GM19238 (cell line): Measurements from ENCODE around the gene IGLON5.

ENCODE experiments used
- DNase-seq: peaks from one replicate; pipeline ENCODE4 v3.0.0; 2011; ENCODE audit warnings: low spot score; ENCODE audit not compliant: insufficient read length

Gene IGLON5

GRCh38 chr19:51338563-51339312 lies 27.3 kb downstream of the IGLON5 start:
- DNase-seq, result peak; percentile 97

- no peak for DNase-seq
These were observed 27.9 kb downstream of the IGLON5 start for GRCh38 chr19:51339313-51339686.

- peak; percentile 95 for DNase-seq
These were observed 28.5 kb downstream of the IGLON5 start for GRCh38 chr19:51339687-51340656.

- no peak for DNase-seq
These were observed 29.6 kb downstream of the IGLON5 start for GRCh38 chr19:51341066-51341465.

GRCh38 chr19:51341976-51342580 lies 30.6 kb downstream of the IGLON5 start, which contains the start of gene VSIG10L:
Gene VSIG10L (minus strand): TSS chr19:51342139. CDS start chr19:51342124, 15 bp downstream.
- DNase-seq, result no peak

GRCh38 chr19:51342631-51343569 lies 31.5 kb downstream of the IGLON5 start:
- DNase-seq, result no peak

- DNase-seq, result no peak
These were observed 33.7 kb downstream of the IGLON5 start for GRCh38 chr19:51345076-51345620.

- no peak for DNase-seq
These were observed 35.3 kb downstream of the IGLON5 start for GRCh38 chr19:51346742-51347141.

GRCh38 chr19:51347209-51347928 lies 35.9 kb downstream of the IGLON5 start:
- DNase-seq, result no peak

GRCh38 chr19:51351266-51351990 lies 40.0 kb downstream of the IGLON5 start:
- no peak for DNase-seq

GRCh38 chr19:51352783-51353360 lies 41.4 kb downstream of the IGLON5 start:
- DNase-seq, result no peak

- no peak for DNase-seq
These were observed 42.8 kb downstream of the IGLON5 start for GRCh38 chr19:51354103-51354741.

GRCh38 chr19:51354742-51355148 lies 43.3 kb downstream of the IGLON5 start:
- DNase-seq, result no peak

- DNase-seq, result no peak
These were observed 44.8 kb downstream of the IGLON5 start for GRCh38 chr19:51356159-51356801.

GRCh38 chr19:51357952-51358351 lies 46.5 kb downstream of the IGLON5 start:
- DNase-seq, result no peak

- no peak for DNase-seq
These were observed 47.9 kb downstream of the IGLON5 start for GRCh38 chr19:51359294-51359693.

GRCh38 chr19:51361239-51361638 lies 49.8 kb downstream of the IGLON5 start:
- no peak for DNase-seq
